GM21825 (cell line): ENCODE results near the gene DNAJB12.
"Not testable (repeated sequence)": the region's sequence is repeated elsewhere in the genome, so short reads cannot be mapped to it uniquely, and the experiment has no call there.

Experiments used
- ATAC-seq: cut with Tn5 transposase; IDR thresholded peaks from one replicate; pipeline ENCODE4 v1.9.1; 2021; ENCODE audit warnings: mild to moderate bottlenecking, moderate library complexity; ENCODE audit not compliant: unreplicated experiment

DNAJB12 gene

DNA sequence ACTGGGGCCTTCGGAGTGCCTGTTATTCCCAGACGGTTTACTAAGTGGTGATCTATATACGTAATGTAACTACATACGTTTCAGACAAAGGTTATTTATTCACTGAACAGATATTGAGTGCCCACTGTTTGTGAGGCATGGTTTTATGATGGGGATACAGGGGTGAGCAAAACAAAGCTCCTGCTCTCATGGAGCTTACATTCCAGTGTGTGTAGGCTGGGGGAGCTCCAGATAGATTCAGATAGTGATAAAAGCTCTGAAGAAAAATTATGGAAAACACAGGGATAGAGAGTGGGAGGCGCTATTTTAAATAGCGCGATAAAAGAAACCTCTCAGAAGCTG lies 466 bp upstream of the DNAJB12 start:
- peak; percentile 1 for ATAC-seq

DNA sequence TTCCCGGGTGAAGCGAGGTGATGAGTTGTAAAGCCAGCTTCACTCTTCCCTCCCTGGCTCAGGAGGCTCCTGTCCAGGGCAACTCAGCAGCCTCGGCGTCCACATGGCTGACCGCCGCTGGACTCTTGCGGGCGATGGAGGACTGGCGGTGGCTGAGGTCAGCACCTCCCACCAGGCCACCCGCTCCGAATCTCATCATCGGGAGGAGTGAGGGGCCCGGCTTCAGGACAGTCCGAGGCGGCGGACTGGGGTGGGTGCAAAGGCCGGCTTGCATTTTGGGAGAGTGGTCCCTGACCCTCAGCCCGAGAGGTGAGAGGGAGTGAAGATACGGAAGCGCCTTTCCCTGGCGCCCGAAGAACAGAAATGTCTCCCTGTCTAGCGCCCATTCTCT lies 759 bp downstream of the DNAJB12 start:
- peak; percentile 6 for ATAC-seq

DNA sequence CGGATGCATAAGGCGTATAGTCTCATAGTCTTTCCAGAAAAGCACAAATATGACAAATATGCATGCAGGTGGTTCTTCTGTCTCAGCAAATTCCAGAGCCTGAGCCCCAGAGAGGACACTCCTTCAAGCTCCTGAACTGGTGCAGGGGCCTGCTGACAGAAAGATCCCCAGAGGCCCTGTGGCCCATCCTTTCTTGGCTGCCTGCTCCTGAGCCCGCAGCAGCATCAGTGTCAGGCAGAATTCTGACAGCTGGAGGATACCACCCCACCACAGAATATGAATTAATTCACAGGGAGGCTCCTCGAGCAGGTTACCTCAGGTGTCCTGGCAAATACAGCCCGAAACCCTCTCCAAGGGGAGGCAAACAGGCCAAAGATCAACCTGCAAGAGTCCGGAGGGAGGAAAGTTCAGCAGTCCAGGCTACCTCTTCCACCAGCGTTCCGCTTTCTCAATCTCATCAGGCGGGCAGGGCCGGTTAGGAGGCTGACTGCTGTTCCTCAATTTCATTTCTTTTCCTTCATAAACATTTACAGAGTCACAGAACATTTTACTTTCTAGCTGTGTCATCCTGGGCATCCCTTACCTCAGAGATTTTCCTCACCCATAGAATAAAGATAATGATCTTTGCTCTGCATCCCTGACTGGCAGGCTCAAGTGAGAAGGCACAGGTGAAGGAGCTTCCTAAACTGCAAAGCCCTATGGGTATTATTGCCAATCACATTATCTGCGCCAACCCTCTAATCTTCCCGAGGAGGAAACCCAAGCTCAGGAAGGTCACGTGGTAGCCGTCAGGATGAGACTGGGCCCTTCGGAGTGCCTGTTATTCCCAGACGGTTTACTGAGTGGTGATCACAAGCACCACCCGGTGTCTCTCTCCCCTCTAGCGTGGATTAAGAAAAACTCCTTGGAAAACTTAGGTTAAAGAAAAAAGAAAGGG lies 1.4 kb downstream of the DNAJB12 start:
- no peak for ATAC-seq

DNA sequence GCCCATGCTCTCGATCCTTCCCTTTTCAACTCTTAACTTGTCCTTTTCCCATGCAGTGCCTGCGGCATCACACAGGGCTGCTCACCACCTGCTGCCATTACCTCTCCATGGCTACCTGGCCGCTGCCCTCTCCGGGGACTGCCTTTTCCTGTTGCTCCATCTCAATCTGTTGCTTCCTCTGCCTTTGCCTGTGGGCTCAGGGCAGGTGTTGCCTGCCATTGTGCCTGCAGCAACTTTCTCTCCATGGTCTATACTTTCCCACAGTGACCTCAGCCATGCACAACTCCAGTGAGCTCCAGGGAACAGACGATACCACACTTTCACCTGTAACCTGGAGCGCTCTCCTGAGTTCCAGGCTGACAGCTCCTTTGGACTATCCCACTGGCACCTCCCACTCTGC lies 3.2 kb downstream of the DNAJB12 start:
- no peak for ATAC-seq

DNA sequence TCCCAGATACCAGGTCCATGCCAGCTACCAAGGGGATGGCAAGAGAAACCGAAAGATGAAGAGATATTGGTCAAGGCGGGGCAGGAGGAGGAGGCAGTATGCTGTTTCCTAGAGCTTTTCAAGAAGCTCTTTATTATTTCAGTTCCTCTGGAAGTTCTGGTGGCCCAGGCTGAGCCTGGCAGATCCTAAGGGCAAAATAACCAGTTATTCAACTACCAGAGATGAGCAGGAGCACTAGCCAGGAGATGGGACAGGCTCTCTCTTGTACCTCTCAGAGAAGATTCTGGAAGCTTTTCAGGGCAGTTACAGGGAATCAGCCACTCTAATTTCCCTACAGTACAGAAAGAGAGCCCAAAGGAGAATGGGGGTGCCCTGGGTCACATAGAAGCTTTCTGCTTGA lies 5.3 kb downstream of the DNAJB12 start:
- no peak for ATAC-seq

DNA sequence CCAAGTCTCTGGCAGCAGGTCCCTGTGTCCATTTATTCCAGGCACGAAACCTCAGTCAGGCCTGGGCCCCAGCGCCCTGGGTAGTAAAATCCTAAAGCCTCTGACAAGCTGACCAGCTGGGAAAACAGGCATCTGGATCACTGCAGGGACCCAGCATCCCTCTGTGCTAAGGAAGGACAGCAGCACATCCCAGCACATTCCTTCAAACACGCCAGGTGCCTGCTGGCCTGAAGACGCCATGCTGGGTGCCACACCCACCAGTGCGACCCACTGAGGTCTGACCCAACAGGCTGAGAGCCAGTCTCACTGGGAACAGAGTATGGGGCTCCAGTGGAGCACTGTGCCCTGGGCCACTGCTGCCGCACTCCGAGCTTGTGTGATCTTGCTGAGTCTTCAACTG lies 6.4 kb downstream of the DNAJB12 start:
- ATAC-seq = no peak

DNA sequence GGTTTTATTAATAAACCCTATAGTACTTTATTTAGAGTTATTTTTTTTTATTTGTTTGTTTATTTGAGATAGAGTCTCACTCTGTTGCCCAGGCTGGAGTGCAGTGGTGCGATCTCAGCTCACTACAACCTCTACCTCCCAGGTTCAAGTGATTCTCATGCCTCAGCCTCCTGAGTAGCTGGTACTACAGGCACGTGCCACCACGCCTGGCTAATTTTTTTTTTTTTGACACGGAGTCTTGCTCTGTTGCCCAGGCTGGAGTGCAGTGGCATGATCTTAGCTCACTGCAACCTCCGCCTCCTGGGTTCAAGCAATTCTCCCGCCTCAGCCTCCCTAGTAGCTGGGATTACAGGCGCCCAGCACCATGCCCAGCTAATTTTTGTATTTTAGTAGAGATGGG lies 8.6 kb downstream of the DNAJB12 start:
- ATAC-seq = not testable (repeated sequence)

DNA sequence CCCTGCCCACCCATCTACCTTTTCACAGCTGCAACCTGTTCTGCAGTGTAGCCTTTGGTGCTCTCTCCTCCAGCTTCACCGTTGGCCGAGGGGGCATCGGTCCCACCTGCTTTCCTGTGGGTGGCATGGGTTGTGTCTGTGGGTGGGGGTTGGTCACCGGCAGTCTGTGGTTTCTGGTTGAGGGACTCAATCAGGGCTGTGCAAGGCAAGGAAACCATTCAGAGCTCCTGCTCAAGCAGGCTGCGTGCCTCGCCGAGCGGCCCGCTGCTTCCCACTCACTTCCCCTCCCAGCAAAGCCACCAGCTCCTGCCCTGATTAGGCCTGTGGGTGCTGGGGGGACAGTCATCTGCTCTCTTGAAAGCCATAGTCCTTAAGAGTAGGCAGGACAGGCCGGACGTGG lies 9.8 kb downstream of the DNAJB12 start:
- ATAC-seq = no peak

DNA sequence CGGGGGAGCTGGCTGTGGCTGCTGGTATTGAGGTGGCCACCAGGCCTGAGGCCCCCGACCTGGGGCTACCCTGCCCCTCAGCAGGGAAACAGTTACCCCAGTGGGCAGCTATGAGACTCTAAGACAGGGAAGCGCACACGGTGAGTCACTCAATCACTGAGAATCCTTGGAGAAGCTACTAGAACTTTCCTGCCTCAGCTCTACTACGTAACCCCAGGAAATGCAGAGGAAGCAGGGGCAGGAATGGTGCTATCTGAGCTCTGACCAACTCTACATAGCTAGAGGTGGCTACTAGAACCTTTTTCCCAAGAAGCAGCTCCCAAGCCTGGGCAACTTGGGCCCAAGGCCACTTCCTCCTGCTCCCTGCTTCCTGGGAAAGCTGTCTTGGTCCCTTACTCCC lies 11.8 kb downstream of the DNAJB12 start:
- no peak for ATAC-seq

DNA sequence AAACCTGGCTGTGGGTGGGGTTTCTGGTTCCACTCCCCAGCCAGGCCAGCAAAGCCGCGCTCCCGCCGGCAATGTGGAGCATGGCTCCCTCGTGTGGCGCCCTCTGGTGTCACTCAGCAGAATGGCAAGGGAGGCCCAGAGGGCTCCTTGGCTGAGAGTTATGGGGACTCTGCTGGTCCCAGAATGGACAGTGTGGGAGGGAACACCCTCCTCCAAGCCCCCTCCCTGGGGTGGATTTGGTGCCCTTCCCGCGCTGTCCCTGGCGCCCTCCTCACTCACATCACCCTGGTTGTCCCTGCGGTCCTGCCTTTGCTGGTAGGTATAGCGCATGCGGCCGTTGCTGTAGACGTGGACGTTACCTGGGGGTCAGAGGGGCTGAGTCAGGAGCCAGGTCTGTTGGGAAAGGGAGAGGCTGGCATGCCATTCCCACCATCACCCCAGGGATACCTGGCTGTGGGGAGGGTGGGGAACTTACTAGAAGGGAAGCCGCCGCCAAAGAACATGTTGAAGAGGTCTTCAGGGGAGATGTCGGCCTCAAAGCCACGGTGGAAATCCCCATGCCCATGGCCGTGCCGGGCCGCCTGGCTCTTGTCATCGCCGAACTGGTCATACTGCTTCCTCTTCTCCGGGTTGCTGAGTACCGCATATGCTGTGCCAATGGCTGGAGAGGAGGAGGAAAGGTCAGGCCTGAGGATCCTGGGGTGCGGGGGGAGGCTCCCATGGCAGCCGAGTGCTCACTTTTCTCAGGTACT lies 14.0 kb downstream of the DNAJB12 start:
- no peak for ATAC-seq

DNA sequence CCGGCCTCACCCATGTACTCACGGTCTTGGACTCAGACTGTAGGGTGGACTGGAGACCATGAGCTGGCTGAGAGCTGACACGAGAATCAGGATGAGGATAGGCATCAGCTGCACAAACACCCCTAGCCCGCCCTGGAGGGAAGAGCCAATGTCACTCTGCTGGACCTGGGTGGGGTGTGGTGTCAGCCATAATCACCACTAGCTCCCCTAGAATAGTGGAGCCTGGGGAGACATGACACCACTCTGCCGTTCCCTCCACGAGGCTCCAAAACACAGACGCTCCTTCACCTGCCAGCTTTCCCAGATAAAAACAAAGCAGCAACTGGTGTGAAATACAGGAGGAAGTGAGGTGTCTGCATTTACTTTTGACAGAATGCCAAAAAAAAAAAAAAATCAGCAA lies 16.5 kb downstream of the DNAJB12 start:
- ATAC-seq = no peak

DNA sequence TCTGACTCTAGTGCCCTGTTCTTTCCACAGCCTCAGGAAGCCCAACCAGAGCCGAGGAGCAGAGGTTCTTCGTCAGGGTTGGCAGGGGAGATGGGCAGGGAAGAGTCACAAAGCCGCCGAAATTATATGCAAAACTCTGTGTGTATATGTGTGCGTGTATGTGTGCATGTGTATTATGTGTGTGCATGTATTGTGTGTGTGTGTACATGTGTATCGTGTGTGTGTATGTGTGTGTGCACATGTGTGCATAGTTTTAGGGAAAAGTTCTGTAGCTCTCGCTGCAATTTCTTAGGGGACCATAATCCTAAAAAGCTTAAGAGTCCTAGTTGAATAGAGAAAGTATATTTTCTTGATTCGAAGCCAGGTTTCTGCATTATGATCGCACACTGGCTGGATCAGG lies 17.0 kb downstream of the DNAJB12 start:
- ATAC-seq = no peak

DNA sequence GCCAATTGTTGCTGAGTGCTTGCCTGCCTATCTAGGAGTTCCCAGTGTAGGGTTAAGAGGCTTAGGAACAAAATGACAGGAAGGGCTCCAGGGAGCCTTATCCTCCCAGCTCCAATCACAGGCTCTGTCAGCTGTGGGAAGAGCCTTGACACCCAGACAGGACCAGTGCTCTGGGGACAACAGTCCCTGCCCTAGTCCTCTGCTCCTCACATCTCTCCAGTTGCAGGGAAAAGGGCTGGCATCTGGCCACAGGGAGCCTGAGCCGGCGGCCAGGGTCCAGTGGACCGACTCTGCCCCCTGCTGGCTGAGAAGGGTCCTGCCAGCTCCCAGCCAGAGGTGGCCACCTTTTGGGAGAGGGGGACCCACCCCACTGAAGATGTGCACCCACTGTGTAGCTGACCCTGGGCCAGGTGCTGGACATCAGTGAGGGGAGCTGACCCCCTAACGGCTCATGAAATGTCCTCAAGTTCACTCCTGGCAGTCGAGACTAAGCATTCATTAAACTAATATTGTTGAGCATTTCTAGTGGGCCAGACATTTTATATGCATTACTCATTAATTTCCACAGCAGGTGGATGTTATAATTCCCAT lies 17.6 kb downstream of the DNAJB12 start:
- ATAC-seq = no peak

DNA sequence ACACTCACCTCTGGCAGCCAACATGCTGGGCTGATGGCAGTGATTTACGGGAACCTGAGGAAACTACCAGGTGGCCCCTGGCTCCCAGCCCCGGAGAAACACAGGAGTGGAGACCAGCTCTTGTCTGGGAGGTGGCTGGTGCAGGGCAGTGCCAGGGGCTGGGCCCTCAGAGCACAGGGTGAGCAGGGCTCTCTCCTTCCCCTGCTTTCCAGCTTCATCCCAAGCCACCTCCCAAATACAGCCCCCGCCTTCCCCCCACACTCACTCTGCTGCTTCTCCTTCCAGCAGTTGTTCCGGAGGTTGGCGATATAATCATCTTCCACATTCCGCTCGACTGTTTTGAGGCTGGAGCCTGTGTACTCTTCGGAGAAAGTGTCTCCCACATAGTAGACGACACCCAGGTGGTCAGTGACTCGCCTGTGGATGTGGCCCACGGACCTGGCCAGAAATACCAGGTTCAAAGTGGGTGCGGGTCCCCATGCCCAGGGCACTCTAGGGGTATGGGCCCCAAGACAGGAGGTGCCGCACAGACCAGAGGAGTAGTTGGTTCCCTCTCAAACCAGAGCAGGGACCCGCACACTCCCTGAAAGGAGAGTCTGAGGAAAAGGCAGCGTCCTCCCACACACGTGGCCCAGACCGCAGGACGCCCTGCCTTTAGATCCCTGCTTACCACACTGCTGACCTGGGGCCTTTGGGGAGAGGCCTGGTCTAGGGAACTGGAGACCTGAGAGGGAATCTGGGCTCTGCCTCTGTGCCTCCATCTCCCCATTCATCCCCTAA lies 18.3 kb downstream of the DNAJB12 start:
- ATAC-seq = no peak

DNA sequence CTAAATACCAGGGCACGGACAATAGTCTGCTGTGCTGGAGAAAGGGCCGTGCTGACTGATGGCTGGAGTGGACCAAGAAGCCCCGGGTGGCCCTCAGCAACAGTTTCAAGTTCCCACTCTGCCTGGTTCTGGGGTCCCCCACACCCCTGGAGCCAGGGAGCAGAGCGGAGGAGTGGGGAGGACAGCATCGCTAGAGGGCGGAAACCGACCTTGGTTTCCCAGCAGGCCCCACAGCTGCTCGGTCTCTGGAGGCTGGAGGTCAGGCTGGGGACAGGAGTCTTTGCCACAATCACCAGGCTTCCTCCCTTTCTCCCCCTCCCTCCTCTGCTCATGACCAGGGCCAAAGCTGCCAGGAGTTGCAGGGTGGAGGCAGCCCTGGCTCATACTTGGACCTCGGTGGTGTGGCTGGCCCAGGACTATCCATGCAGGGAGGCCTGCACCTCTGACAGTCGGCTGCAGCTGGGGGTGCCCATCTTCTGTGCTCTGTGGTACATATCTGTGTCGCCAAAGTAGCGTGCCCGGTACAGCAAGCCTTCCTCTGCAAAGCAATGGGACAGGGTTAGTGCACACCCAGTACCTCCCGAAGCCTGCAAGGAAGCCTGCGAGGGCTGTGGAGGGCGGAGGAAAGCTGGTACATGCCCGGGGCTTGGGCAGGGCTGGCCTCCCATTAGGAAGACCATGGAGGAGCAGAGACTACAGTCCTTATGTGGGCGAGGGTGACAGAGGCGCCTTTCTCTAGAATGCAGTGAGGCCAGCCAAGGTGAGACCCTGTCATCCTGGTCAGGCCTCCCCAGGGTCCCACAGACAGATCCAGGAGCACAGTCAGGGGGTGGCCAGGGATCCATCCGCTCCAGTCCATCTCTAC lies 19.1 kb downstream of the DNAJB12 start:
- peak; percentile 23 for ATAC-seq

DNA sequence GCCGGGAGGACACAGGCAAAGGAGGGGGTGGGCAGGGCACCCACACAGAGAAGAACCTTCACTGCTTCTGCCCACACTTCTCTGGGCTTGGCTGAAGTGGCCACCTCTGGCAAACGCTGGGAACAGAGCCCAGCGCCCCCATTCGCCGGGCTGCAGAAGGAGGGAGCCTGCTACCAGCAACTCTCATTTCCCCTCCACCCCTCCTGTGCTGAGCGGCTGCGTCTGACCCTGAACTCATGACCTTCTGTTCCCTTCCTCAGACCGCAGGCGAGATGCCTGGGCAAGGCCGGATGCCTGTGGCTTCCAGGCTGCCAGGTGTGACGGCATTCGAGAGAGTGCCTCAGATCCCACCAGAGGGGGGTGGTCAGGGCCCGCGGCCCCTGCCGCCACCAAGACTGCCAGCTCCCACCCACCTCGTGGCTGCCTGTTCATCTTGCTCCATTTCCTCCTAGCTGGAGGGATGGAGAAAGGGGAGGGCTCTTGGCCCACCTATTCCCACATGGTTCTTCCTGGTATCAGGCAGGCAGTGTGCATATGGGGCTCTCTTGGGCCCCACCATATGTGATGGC lies 19.8 kb downstream of the DNAJB12 start:
- peak; percentile 62 for ATAC-seq

DNA sequence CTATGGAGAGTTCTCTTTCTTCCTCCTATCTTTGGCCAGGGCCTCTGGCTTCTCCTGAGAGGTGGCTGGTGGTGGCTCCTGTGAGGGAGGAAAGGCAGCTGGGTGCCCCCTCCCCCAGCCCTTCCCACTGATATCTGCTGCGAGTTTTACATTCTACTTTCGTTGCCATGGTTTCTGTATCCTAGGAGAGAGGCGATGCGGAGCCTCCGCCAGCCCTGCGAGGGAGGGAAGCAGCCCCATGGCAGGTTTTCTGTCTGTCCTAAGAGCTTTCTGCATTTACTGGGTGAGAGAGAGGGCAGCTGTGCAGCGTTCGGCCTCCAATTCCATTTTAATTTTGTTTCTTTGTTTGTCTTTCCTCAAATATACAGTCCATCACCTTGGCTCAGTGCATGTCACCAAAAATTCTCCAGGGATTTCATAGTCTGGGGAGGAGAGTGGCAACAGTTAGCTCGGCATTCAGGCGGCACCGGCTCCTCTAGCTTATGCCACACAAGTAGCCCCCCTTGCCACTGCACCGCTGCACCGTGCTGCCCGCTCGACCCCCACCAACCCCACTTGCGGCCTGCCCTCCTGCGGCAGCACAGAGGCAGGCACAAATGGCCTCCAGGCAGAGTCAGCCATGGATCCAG lies 20.4 kb downstream of the DNAJB12 start:
- ATAC-seq = no peak

DNA sequence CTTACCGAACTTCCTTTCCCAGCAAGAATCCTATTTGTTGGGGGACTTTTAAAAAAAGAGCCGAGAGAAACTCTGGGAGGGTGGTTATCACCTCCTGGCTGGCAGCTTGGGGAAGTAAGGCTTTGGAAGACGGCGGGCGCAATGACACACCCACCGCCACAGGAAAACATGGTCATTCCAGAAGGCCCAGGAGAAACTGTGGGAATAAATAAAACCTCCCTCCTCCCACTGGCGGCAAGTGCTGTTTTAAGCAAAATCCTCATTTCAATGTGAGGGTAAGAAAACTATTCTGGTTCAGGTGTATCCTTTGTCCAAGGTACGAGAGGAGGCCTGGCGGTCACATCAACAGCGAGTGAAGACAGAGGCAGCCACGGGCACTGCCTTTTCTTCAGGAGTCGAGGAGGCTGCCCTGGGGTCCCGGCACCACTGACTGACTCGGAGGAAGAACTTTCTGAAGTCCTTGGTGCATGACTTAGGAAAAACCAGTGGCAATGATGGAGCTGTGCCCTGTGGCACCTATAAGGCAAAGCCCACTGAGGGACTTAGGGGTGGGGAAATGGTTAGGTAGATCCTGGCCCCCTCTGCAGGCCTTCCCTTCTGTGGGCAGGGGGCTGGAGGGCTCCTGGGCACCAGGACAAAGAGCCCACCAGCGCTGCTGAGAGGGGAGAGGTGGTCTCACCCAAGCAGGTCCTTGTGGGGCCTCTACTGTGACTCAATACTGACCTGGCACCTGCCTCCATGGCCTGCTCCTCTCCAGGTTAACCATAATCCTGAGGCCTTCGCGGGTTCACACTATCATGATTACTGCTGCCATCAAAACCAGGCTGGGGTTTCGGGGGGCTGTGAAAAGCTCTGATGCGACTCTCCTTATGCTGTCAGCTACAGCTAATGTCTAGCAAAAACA lies 21.4 kb downstream of the DNAJB12 start:
- ATAC-seq = no peak
